Stimulated activated CD8-positive, alpha-beta memory T cell treated with anti-CD3 and anti-CD28 coated beads, Interleukin-7, amount 100 ng/mL, for 48 hours (primary cell): Measurements from ENCODE around the gene FAM177A1.

Experiments used
- DNase-seq, 2 donors: peaks; one replicate each; pipeline ENCODE4 v3.0.0-alpha.2; 2020; ENCODE audit warnings: low read depth in 1 of 2; ENCODE audit errors: extremely low read depth in 1 of 2

FAM177A1 gene

GRCh38 chr14:35122696-35123387, 76.8 kb downstream of the FAM177A1 start:
- no peak for DNase-seq

DNA sequence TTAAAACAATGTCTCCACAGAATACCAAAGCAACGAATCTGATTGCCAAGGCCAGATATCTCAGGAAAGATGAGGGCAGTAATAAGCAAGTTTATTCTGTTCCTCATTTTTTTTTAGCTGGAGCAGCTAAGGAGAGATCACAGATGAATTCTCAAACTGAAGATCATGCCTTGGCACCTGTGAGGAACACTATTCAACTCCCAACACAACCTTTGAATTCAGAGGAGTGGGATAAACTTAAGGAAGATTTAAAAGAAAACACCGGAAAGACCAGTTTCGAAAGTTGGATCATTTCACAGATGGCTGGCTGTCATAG, 77.3 kb downstream of the FAM177A1 start:
- DNase-seq, result no peak

DNA sequence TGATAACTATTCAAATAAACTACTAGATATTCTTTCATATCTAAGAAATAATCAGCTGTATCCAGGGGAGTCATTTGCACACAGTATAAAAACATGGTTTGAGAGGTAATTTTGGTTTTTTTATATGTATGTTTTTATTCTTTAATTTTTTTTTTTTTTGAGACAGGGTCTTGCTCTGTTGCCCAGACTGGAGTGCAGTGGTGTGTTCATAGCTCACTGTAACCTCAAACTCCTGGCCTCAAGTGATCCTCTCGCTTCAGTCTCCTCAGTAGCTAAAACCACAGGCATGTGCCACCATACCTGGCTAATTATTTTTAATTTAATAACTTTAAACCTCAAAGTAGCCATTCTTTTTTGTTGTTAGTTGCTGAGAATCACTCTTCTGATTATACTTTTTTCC, 78.1 kb downstream of the FAM177A1 start:
- DNase-seq, result no peak
